Measurements from ENCODE around the gene DPH7.
"Not testable (repeated sequence)": the region's sequence is repeated elsewhere in the genome, so short reads cannot be mapped to it uniquely, and the experiment has no call there.

DPH7 gene

GRCh38 chr9:137596577-137596976 lies 17.9 kb upstream of the DPH7 start:
- intact Hi-C loops (cut with micrococcal nuclease); H3K4me3 Mint-ChIP-seq; H3K27me3 Mint-ChIP-seq; H3K36me3 Mint-ChIP-seq (ENCODE audit: low read depth); H3K9me3 Mint-ChIP-seq; H3K27ac Mint-ChIP-seq: not testable (repeated sequence)
- peaks cover 20% of the 10 kb centered on the region for H3K4me1 Mint-ChIP-seq (ENCODE audit: low read depth)

GRCh38 chr9:137593176-137593575 lies 14.5 kb upstream of the DPH7 start:
- no peak overlapping the region for H3K4me3 Mint-ChIP-seq
- peaks cover 17% of the 10 kb centered on the region for H3K36me3 Mint-ChIP-seq (ENCODE audit: low read depth)
- intact Hi-C loops (cut with micrococcal nuclease), result loop anchor here (5.0 kb wide), 1 partner anchor 41 kb away; the partner anchor contains the start of genes MRPL41 and PNPLA7
- no peaks in the 10 kb centered on the region for H3K9me3 Mint-ChIP-seq
- H3K4me1 Mint-ChIP-seq (ENCODE audit: low read depth), result peaks cover 35% of the 10 kb centered on the region
- no peaks in the 10 kb centered on the region for H3K27me3 Mint-ChIP-seq
- H3K27ac Mint-ChIP-seq, result no peak overlapping the region

GRCh38 chr9:137592767-137593166 lies 14.0 kb upstream of the DPH7 start:
- peaks cover 21% of the 10 kb centered on the region for H3K36me3 Mint-ChIP-seq (ENCODE audit: low read depth)
- no peak overlapping the region for H3K27ac Mint-ChIP-seq
- H3K9me3 Mint-ChIP-seq, result no peaks in the 10 kb centered on the region
- intact Hi-C loops (cut with micrococcal nuclease), result loop anchor here (5.0 kb wide), 1 partner anchor 40 kb away; the partner anchor contains the start of genes MRPL41 and PNPLA7
- no peaks in the 10 kb centered on the region for H3K27me3 Mint-ChIP-seq
- H3K4me3 Mint-ChIP-seq, result no peak overlapping the region
- H3K4me1 Mint-ChIP-seq (ENCODE audit: low read depth), result peaks cover 38% of the 10 kb centered on the region

GRCh38 chr9:137590469-137591383 lies 12.0 kb upstream of the DPH7 start, which contains the start of gene ZMYND19:
ZMYND19 (minus strand) TSS chr9:137590512; CDS start chr9:137590263, 249 bp downstream.
- H3K4me1 Mint-ChIP-seq (ENCODE audit: low read depth), result peaks cover 38% of the 10 kb centered on the region
- intact Hi-C loops (cut with micrococcal nuclease), result loop anchor here (1.0 to 5.0 kb wide), 3 partner anchors 15 to 38 kb away; partner anchors contain the start of genes ARRDC1, MRPL41 and PNPLA7
- no peaks in the 10 kb centered on the region for H3K9me3 Mint-ChIP-seq
- H3K27ac Mint-ChIP-seq, result peak within 1 kb of the TSS; percentile 94
- no peaks in the 10 kb centered on the region for H3K27me3 Mint-ChIP-seq
- H3K36me3 Mint-ChIP-seq (ENCODE audit: low read depth), result peaks cover 41% of the 10 kb centered on the region
- peak within 1 kb of the TSS; percentile 100 for H3K4me3 Mint-ChIP-seq

GRCh38 chr9:137590123-137590468 lies 11.4 kb upstream of the DPH7 start:
- H3K9me3 Mint-ChIP-seq, result no peaks in the 10 kb centered on the region
- H3K4me3 Mint-ChIP-seq, result no peak overlapping the region
- H3K36me3 Mint-ChIP-seq (ENCODE audit: low read depth), result peaks cover 48% of the 10 kb centered on the region
- intact Hi-C loops (cut with micrococcal nuclease), result loop anchor here (1.0 to 5.0 kb wide), 3 partner anchors 15 to 38 kb away; partner anchors contain the start of genes ARRDC1, MRPL41 and PNPLA7
- H3K27me3 Mint-ChIP-seq, result no peaks in the 10 kb centered on the region
- peaks cover 38% of the 10 kb centered on the region for H3K4me1 Mint-ChIP-seq (ENCODE audit: low read depth)
- H3K27ac Mint-ChIP-seq, result no peak overlapping the region

- Mint-ChIP-seq H3K36me3 (ENCODE audit: low read depth) (peaks cover 53% of the 10 kb centered on the region), H3K27me3 (no peaks in the 10 kb centered on the region), H3K27ac (peak overlapping the region; percentile 64), H3K4me1 (ENCODE audit: low read depth) (peaks cover 38% of the 10 kb centered on the region), H3K9me3 (no peaks in the 10 kb centered on the region), H3K4me3 (peak overlapping the region; percentile 75)
- intact Hi-C loops (cut with micrococcal nuclease), result loop anchor here (1.0 to 10.0 kb wide), 4 partner anchors 16 to 105 kb away; partner anchors contain the start of genes ARRDC1, MRPL41 and PNPLA7
Measured at GRCh38 chr9:137589441-137590122, 10.9 kb upstream of the DPH7 start.

- peak overlapping the region; percentile 5 for H3K4me3 Mint-ChIP-seq
- peak overlapping the region; percentile 64 for H3K27ac Mint-ChIP-seq
- no peaks in the 10 kb centered on the region for H3K27me3 Mint-ChIP-seq
- H3K36me3 Mint-ChIP-seq (ENCODE audit: low read depth), result peaks cover 57% of the 10 kb centered on the region
- intact Hi-C loops (cut with micrococcal nuclease), result loop anchor here (10.0 kb wide), 1 partner anchor 106 kb away; no protein-coding TSS in a partner anchor
- H3K4me1 Mint-ChIP-seq (ENCODE audit: low read depth), result peaks cover 38% of the 10 kb centered on the region
- H3K9me3 Mint-ChIP-seq, result no peaks in the 10 kb centered on the region
Measured at GRCh38 chr9:137588891-137589290, 10.2 kb upstream of the DPH7 start.

- intact Hi-C loops (cut with micrococcal nuclease), result loop anchor here (10.0 kb wide), 1 partner anchor 106 kb away; no protein-coding TSS in a partner anchor
- Mint-ChIP-seq H3K9me3 (no peaks in the 10 kb centered on the region), H3K36me3 (ENCODE audit: low read depth) (peaks cover 59% of the 10 kb centered on the region), H3K27me3 (no peaks in the 10 kb centered on the region), H3K27ac (no peak overlapping the region), H3K4me3 (no peak overlapping the region), H3K4me1 (ENCODE audit: low read depth) (peaks cover 38% of the 10 kb centered on the region)
Measured at GRCh38 chr9:137588311-137588710, 9.6 kb upstream of the DPH7 start.

GRCh38 chr9:137586854-137587253 lies 8.1 kb upstream of the DPH7 start:
- Mint-ChIP-seq H3K36me3 (ENCODE audit: low read depth) (peaks cover 73% of the 10 kb centered on the region), H3K4me1 (ENCODE audit: low read depth) (peaks cover 25% of the 10 kb centered on the region), H3K27me3 (no peaks in the 10 kb centered on the region), H3K27ac (no peak overlapping the region), H3K4me3 (no peak overlapping the region), H3K9me3 (no peaks in the 10 kb centered on the region)
- intact Hi-C loops (cut with micrococcal nuclease), result loop anchor here (10.0 kb wide), 1 partner anchor 108 kb away; no protein-coding TSS in a partner anchor

- peaks cover 18% of the 10 kb centered on the region for H3K4me1 Mint-ChIP-seq (ENCODE audit: low read depth)
- no peaks in the 10 kb centered on the region for H3K9me3 Mint-ChIP-seq
- H3K27ac Mint-ChIP-seq, result no peak overlapping the region
- H3K4me3 Mint-ChIP-seq, result no peak overlapping the region
- peaks cover 77% of the 10 kb centered on the region for H3K36me3 Mint-ChIP-seq (ENCODE audit: low read depth)
- intact Hi-C loops (cut with micrococcal nuclease), result loop anchor here (10.0 kb wide), 1 partner anchor 111 kb away; no protein-coding TSS in a partner anchor
- H3K27me3 Mint-ChIP-seq, result no peaks in the 10 kb centered on the region
Measured at GRCh38 chr9:137583957-137584356, 5.2 kb upstream of the DPH7 start.

- peaks cover 13% of the 10 kb centered on the region for H3K4me1 Mint-ChIP-seq (ENCODE audit: low read depth)
- no peaks in the 10 kb centered on the region for H3K9me3 Mint-ChIP-seq
- intact Hi-C loops (cut with micrococcal nuclease), result loop anchor here (10.0 kb wide), 1 partner anchor 111 kb away; no protein-coding TSS in a partner anchor
- peaks cover 75% of the 10 kb centered on the region for H3K36me3 Mint-ChIP-seq (ENCODE audit: low read depth)
- H3K27me3 Mint-ChIP-seq, result no peaks in the 10 kb centered on the region
- no peak overlapping the region for H3K4me3 Mint-ChIP-seq
- H3K27ac Mint-ChIP-seq, result no peak overlapping the region
Measured at GRCh38 chr9:137583347-137583746, 4.6 kb upstream of the DPH7 start.

GRCh38 chr9:137582286-137582860 lies 3.6 kb upstream of the DPH7 start:
- no peaks in the 10 kb centered on the region for H3K27me3 Mint-ChIP-seq
- peaks cover 14% of the 10 kb centered on the region for H3K4me1 Mint-ChIP-seq (ENCODE audit: low read depth)
- intact Hi-C loops (cut with micrococcal nuclease), result loop anchor here (10.0 kb wide), 1 partner anchor 112 kb away; no protein-coding TSS in a partner anchor
- H3K27ac Mint-ChIP-seq, result no peak overlapping the region
- no peak overlapping the region for H3K4me3 Mint-ChIP-seq
- H3K36me3 Mint-ChIP-seq (ENCODE audit: low read depth), result peaks cover 65% of the 10 kb centered on the region
- no peaks in the 10 kb centered on the region for H3K9me3 Mint-ChIP-seq

Data from dendritic cell treated with granulocyte-macrophage colony-stimulating factor and Interleukin-4, amounts not matched to agents 40 ng/mL and 50 ng/mL, for 4 days (primary cell).